ENCODE measurements around the gene C11orf54. TPM values are rescaled to one million over a fixed set of nuclear protein-coding genes. Genes with fewer than 3 reads are reported as not detected.

C11orf54 gene
- 36.4 TPM for total RNA-seq
- long read RNA-seq, transcript C11orf54-214 (8 exons, 2,442 nt) = minor isoform, 6 of 71 reads
- long read RNA-seq, transcript C11orf54-201 (9 exons, 2,522 nt) = minor isoform, 13 of 71 reads
- long read RNA-seq, transcript C11orf54-202 (9 exons, 1,733 nt) = major isoform, 42 of 71 reads
- long read RNA-seq, partial matches to known transcripts = 1 of 71 reads
- long read RNA-seq, other reads (novel, unspliced or antisense) = 9 of 71 reads

DNA sequence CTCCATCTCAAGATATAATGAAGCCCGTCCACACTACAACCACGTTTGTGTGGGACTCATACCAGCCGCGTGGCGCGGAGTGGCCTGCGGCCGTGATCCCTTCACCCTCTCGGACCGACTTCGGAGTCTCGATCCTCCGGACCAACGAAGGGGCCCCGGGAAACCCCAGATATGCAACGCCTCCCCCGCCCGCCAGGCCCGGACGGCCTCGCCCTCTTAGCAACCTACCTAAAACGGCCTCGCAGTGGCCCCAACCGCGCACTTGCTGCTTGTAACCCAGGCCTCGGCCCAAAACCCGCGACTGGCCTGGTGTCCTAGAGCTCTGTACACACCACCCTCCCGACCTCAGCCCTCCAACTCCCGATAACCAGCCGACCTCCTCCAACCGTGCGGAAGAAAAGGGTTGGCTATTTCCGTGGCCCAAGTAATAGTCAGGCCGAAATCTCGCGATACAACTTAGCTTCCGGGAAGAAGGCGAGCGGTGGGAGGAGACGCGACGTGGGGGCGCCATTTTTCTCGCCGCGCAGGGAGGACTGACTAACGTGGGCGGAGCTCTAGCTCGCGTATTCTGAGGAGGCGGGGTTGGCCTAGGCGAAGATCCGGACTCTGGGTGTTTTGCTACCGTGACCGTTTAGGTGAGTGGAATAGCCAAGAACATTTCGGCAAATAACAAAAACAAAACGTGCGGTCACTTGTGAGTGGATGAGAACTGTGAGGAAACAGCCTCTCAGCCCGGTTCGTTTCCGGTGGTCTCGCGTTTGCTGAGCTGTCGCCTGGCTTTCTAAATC is at the start of gene C11orf54, which contains the start of gene TAF1D:
TSS of gene C11orf54 (plus strand) at position 579 of the 788 bp plus-strand sequence. CDS start 5,722 bp downstream, outside the sequence.
TSS of gene TAF1D (minus strand) at position 402 of the 788 bp plus-strand sequence. CDS start 2,191 bp downstream, outside the sequence.
- ATAC-seq = peak; percentile 97
- peak; percentile 97 for DNase-seq
- intact Hi-C loops (cut with micrococcal nuclease) = loop anchor here (5.0 kb wide), 1 partner anchor 41 kb away; the partner anchor contains the start of gene MED17

DNA sequence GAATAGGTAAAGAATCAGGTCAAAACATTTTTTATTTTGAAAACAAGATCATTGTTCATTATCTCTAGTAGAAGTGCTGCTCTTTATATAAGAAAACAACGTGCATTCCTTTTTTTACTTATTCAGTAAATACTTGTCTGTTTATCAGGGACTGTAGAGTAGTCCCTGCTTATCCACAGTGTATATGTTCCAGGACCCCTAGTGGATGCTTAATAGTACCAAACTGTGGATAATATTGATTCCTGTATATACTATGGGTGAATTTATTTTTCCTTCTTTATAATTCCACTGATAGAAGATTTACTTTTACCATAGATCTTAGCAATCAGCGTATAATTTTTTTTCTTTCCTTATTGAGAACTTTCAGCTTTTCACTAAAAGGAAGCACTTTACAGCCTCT is 47.4 kb upstream of the C11orf54 start:
- DNase-seq (no peak), ATAC-seq (no peak)
- intact Hi-C loops (cut with micrococcal nuclease) = no loop called here

DNA sequence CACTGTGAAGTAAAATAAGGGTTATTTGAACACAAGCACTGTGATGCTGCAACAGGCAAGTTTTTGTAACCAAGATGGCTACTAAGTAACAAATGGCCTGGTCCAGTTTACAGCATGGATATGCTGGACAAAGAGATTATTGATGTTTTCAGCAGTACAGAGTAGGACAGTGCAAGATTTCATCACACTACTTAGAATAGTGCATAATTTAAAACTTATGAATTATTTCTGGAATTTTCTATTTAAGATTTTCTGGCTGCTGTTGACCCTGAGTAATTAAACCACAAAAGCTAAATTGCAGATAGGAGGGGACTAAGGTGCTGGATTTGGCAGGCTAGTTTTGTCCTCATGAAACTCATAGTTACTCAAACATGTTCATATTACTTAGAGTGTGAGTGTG is 46.9 kb upstream of the C11orf54 start:
- DNase-seq (no peak), ATAC-seq (no peak)
- intact Hi-C loops (cut with micrococcal nuclease) = no loop called here

DNA sequence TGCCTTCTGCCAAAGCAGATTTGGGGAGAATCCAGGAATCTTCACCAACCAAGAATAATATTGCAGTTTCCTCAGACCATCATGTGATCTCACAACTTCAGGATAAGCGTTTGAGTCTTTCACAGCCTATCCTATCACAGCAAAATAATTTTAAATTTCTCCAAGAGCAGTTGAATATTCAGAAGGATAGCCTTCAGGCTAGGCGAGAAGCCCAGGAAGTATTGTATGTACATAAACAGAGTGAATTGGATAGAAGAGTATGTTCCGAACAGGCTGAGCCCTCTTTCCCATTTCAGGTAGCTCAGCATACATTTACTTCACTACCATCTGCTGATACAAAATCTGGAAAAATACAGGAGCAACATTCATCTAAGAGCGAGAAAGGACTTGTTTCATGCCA is 43.9 kb upstream of the C11orf54 start:
- ATAC-seq (no peak), DNase-seq (no peak)

DNA sequence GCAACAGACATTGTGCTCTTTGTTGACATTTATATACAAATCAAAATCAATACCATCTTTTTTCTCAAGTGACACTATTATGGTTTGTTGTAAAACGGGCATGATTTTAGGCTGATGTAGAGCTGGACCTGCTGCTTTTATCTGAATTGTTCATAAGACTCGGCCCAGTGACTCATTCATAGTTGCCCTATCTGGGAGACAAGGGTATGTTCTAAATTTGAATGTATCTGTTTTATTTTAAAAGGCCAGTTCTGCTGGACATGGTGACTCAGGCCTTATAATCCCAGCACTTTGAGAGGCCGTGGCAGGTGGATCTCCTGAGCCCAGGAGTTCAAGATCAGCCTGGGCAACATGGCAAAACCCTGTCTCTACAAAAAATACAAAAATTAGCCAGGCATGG is 40.6 kb upstream of the C11orf54 start:
- peak; percentile 80 for ATAC-seq
- no peak for DNase-seq
- intact Hi-C loops (cut with micrococcal nuclease) = no loop called here

More for the DNA sequence above, 43.9 kb upstream of the C11orf54 start:
- intact Hi-C loops (cut with micrococcal nuclease) = no loop called here

DNA sequence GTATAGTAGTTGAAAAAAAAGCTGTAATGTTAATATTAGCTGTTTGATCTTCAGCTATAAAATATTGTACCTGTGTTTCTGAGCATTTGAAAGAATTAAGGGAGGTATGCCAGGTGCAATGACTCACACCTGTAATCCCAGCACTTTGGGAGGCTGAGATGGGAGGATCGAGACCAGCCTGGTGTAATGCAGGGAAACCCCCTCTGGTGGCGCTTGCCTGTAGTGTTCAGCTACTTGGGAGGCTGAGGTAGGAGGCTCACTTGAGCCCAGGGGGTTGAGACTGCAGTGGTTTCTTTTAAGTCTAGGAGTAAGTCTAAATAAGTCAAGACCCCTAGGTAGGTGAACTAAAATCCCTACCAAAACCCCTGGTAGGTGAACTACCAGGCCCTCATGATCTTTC is 37.2 kb upstream of the C11orf54 start:
- intact Hi-C loops (cut with micrococcal nuclease) = no loop called here
- DNase-seq (no peak), ATAC-seq (no peak)

DNA sequence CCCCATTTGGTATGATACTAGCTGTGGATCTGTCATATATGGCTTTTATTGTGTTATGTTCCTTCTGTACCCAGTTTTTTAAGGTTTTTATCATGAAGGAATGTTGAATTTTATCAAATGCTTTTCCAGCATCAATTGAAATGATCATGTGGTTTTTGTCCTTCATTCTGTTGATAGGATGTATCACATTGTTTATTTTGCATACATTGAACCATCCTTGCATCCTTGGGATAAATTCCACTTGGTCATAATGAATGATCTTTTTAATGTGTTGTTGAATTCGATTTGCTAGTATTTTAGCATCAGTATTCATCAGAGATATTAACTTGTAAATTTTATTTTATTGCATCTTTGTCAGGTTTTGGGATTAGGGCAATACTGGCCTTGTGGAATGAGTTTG is 31.2 kb upstream of the C11orf54 start:
- no peak for DNase-seq
- intact Hi-C loops (cut with micrococcal nuclease) = no loop called here
- no peak for ATAC-seq

DNA sequence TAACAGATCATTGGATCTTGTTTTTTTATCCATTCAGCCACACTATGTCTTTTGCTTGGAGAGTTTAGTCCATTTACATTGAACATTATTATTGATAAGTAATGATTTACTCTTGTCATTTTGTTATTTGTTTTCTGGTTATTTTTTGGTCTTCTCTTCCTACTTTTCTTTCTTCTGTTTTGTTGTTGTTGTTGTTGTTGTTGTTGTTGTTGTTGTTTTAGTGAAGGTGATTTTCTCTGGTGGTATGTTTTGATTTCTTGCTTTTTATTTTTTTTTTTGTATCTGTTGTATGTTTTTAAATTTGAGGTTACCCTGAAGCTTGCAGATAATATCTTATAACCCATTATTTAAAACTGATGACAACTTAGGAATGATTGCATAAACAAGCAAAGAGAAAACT is 28.8 kb upstream of the C11orf54 start:
- intact Hi-C loops (cut with micrococcal nuclease) = no loop called here
- DNase-seq (no peak), ATAC-seq (no peak)

DNA sequence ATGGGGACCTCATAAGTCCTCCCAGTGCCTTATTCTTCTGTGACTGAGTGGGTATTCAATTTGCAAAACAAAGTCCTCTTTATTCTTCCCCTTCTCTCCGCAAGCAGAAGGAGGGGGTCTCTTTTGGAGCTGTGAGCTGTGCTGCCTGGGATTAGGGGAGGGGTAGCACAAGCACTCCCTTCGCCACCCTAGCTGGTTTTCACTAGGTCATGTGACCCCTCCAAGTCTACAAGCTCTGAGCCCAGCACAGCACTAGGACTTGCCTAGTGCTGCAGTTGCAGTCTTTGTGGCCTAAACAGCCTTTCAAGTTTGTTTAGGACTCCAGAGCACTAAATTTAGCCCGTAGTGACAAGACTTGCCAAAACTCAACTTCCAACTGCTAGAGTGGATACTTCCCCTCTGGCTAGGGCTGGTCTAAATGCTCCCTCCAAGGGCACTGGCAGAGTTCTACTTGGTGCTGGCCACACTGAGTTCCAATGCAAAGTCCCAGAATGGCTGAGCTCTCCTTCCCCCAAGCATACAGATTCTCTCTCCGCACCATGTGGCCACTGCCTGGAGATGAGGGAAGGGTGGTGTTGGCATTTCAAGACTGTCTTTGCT is 25.6 kb upstream of the C11orf54 start:
- intact Hi-C loops (cut with micrococcal nuclease) = no loop called here
- DNase-seq (no peak), ATAC-seq (peak; percentile 95)

DNA sequence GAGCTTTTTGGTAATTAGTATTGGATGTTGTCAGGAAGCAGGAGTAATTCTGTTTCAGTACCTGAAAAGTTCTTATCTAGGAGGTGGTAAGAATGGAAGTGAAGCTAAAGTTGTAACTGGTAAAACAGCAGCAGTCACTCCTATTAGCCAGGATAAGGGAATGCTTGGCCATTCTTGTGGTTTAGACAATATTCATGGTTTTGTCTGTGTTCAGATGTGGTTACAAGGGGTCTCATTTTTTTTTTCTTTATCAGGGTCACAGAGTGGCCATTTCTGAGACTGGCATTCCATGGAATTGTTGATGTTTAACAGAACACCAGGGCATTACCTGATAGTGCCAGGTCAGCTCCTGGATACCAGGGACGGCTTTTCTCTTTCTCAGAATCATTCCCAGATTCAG is 24.0 kb upstream of the C11orf54 start:
- no peak for ATAC-seq
- intact Hi-C loops (cut with micrococcal nuclease) = no loop called here
- no peak for DNase-seq

DNA sequence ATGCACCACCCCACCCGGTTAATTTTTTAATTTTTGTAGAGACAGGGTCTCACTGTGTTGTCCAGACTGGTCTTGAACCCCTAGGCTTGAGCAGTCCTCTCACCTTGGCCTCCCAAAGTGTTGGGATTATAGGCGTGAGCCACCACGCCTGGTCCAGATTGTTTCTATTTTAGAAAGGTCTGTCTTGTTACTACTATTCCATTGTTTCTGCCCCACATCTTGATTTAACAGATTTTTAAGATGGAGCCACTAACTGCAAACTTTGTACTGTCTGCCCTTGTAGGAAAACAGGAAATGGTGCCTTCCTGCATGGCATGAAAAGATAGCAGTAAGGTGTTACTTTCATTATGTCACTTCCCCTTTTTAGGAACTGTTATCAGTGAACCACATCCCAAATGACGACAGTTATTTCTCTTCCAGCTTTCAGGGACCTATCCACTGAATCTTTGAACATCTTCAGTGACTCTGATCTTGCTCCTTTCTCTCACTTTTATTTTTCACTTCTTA is 23.4 kb upstream of the C11orf54 start:
- ATAC-seq (no peak), DNase-seq (no peak)
- intact Hi-C loops (cut with micrococcal nuclease) = no loop called here

DNA sequence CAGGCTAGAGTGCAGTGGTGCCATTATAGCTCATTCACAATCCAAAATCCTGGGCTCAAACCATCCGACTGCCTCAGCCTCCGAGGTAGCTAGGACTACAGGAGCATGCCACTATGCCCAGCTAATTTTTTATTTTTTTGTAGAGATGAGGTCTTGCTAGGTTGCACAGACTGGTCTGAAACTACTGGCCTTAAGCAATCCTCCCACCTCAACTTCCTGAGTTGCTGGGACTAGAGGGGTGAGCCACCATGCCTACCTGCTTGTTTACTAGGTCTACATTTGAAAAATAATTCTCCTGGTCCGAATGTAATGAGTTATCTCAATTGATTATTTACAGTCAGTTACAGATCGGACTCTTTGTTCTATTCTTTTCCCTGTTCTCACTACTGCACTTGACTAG is 22.2 kb upstream of the C11orf54 start:
- intact Hi-C loops (cut with micrococcal nuclease) = no loop called here
- DNase-seq (no peak), ATAC-seq (no peak)

DNA sequence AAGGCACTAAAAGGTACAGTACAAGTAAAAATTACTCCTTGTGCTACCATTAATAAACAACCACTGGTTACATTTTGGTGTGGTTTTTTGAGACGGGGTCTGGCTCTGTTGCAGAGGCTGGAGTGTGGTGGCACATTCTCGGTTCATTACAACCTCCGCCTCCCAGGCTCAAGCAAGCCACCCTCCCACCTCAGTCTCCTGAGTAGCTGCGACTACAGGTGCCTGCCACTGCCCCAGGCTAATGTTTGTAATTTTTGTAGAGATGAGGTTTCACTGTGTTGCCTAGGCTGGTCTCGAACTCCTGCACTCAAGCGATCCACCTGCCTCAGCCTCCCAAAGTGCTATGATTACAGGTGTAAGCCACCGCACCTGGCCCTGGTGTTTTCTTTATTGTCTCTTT is 20.9 kb upstream of the C11orf54 start:
- ATAC-seq (no peak), DNase-seq (no peak)
- intact Hi-C loops (cut with micrococcal nuclease) = no loop called here

DNA sequence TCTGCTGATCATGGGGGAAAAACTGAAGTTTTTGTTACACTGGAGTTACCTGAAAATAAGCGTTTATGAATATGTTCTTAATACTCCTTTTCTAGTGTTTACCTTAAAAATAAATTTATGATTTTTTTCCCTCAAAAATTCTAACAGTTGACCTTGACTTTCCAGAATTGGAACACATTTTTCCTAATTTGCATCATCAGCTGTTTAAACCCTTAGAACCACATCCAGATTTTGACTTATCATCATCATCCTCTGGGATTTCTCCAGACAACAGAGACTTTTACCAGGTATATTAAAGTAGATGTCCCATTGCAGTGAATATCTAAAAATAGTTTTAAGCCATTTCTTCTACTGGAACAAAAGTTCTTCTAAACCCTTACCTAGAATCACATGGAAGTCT is 17.4 kb upstream of the C11orf54 start:
- intact Hi-C loops (cut with micrococcal nuclease) = no loop called here
- DNase-seq = no peak

DNA sequence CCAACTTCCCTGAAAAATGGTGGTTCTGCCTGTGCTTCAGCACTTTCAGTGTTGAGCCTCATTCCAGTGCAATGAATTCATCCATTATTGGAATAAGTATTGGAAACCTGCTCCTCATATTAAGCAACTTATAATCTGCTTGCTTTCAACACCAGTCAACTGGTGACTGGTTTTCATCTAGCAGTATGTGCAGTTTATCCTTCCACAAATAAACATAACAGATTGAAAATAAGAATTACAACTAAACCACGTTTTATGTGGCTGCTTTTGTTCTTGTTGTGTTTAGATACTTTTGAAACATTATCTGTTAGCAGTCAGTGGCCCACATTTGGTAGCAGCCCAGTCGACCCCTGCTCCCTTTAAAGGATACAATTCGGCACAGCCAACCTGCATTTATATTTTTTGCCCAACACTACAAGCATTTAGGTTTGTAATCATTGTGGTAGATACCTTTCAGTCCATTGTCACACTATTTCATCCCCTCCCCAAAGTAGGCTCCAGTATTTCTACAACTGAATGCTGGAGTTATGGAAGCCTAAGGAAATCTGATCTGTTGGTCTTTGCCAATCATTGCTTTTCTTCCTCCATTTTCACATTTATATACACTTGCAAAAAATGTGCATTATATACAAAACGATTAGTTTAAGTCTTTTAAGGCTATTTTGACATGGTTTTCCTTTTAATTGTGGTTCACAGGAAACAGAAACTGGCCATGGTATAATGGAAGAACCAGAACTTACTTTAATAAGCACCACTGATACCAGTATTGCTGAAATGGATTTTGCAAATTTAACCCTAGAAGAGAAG is 13.3 kb upstream of the C11orf54 start:
- ATAC-seq (no peak), DNase-seq (no peak)
- intact Hi-C loops (cut with micrococcal nuclease) = no loop called here

More for the DNA sequence above, 17.4 kb upstream of the C11orf54 start:
- ATAC-seq = no peak

DNA sequence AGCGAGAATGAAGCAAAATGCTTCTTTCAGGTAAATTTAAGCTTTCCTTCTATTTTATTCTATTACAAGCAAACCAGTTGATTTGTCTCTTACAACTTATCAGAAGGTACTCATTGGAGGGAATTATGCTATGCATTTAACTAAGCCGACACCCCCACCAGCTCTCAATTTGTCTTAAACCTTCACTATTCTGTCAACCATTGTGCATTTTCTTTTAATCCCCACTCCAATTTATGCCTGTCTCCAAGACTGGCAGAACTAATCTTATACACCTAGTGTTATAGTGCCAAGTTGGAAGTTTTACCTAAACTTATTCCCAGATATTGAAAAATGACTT is 12.7 kb upstream of the C11orf54 start:
- DNase-seq = no peak
- ATAC-seq = no peak
- intact Hi-C loops (cut with micrococcal nuclease) = no loop called here

DNA sequence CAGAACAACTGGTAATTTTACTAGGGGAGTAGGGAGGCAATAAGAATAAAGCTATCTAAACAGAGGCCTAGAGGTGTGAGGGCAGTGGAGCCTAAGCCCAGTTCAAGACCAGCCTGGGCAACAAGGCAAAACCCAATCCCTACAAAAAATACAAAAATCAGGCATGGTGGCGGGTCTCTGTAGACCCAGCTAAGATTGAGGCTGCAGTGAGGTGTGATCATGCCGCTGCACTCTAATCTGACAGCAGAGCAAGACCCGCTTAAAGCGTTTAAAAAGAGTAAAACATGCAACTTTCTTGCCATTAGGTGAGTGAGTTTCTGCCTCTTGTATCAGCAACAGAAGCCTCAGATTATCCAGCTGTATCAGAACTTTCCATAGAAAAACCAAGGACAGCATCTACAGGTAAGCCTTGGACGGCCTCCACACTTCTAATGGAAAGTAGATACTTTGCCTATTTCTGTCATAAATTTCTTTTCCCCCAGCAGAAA is 12.3 kb upstream of the C11orf54 start:
- intact Hi-C loops (cut with micrococcal nuclease) = no loop called here
- DNase-seq (no peak), ATAC-seq (no peak)

DNA sequence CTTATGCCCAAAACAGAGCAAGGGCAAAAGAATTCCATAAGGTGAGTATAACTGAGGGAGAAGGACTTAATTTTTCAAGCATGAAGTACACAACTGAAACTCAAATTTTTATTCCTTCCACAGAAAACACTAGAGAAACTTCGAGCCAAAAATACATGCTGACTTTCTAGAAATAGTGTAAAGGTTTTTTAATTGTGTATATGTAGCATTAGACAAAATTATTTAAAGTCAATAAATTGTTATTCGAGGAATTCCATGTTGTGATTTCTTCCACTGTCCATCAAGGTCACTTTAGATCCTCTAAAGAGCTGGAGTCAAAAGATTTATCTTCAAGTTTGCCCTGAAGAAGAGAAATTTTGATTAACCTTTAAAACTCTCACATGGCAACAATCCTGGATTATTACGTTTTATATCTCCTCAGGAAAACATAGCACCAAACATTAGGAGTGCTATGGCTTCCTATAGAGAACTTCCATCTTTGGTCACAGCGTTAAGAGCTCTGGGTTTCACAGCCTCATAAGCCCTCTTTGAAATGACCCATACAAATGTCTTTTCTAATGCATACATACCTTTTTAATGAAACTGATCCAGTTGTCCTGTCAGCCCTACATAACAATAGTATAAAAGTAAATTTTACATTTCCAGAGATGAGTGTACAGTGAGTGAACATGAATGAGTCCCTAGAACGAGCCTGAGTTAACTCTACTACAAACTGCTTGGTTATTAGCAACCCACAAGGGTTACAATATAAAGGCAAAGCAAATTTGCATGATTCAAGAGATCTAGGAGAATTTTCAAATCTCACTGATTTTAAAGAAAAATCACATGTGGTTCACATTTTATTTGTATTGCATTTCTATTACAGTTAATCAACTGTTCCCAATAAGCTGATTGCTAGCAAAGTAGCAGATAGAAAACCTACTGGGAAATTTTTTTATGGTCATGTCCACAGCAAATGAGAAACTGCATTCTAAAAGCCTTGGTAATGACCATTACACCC is 11.1 kb upstream of the C11orf54 start:
- ATAC-seq = no peak
- DNase-seq = no peak
- intact Hi-C loops (cut with micrococcal nuclease) = no loop called here
